ENCODE data around the gene C14orf93.

DNA sequence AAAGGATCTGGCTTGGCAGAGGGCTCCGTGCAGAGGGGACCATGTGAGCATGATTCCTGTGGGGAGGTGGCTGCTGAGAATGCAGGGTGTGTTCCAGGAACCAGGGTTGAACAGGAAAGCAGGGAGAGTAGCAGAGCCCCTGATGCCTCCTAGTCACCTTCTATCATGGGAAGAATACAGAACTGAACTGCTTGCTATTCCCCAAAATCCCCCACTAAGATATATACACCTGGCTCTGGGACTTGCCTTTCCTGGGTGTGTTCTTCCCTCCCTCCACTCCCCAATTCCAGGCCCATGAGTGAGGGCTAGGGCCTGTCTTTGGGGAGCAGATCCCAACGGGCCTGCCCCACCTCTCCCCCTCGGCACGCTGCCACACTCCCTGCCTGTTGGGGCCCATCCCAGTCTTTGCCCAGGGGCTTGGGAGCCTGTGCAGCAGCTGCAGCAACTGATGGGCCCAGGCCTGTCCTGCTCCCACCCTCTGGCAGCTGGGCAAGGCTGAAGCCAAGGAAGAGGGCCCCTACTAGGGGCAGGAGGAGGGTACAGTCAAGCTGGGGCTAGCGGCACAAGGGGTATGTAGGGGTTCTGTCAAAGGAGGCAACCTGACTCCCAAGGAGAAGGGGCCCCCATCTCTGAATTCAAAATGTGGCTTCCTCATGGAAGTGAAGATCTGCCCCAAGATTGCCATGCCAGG, 30.8 kb downstream of the C14orf93 start:
- no peak for TF ChIP-seq POU5F1 (IDR thresholded peaks at IDR 0.05; ENCODE audit: borderline replicate concordance, low read depth, low read length, partially characterized antibody)
- TF ChIP-seq MYNN (IDR thresholded peaks at IDR 0.05) = no peak
- TF ChIP-seq MYNN (CRISPR knock-in tag; IDR thresholded peaks at IDR 0.05) = no peak
- no peak for TF ChIP-seq HDAC1 (IDR thresholded peaks at IDR 0.05)
- TF ChIP-seq, protein P1, sequence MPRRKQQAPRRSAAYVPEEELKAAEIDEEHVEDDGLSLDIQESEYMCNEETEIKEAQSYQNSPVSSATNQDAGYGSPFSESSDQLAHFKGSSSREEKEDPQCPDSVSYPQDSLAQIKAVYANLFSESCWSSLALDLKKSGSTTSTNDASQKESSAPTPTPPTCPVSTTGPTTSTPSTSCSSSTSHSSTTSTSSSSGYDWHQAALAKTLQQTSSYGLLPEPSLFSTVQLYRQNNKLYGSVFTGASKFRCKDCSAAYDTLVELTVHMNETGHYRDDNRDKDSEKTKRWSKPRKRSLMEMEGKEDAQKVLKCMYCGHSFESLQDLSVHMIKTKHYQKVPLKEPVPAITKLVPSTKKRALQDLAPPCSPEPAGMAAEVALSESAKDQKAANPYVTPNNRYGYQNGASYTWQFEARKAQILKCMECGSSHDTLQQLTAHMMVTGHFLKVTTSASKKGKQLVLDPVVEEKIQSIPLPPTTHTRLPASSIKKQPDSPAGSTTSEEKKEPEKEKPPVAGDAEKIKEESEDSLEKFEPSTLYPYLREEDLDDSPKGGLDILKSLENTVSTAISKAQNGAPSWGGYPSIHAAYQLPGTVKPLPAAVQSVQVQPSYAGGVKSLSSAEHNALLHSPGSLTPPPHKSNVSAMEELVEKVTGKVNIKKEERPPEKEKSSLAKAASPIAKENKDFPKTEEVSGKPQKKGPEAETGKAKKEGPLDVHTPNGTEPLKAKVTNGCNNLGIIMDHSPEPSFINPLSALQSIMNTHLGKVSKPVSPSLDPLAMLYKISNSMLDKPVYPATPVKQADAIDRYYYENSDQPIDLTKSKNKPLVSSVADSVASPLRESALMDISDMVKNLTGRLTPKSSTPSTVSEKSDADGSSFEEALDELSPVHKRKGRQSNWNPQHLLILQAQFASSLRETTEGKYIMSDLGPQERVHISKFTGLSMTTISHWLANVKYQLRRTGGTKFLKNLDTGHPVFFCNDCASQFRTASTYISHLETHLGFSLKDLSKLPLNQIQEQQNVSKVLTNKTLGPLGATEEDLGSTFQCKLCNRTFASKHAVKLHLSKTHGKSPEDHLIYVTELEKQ (CRISPR knock-in tag; IDR thresholded peaks at IDR 0.05) = no peak
- no peak for TF ChIP-seq PYGO2 (tag; IDR thresholded peaks at IDR 0.05)
- no peak for TF ChIP-seq CEBPG (CRISPR knock-in tag; IDR thresholded peaks at IDR 0.05)
- TF ChIP-seq CEBPG (tag; conservative IDR thresholded peaks at IDR 0.05 in 1 of 2, IDR thresholded peaks at IDR 0.05 in 1 of 2) = no peak
- TF ChIP-seq POLR2A (conservative IDR thresholded peaks at IDR 0.05) = no peak
- TF ChIP-seq POLR2AphosphoS5 (IDR thresholded peaks at IDR 0.05; ENCODE audit: control insufficient read depth, insufficient read depth, low read depth, low read length) = no peak
- TF ChIP-seq CBX3 (IDR thresholded peaks at IDR 0.05; ENCODE audit: borderline replicate concordance in 1 of 2, low read length in 2 of 2) = no peak
- TF ChIP-seq EP300 (IDR thresholded peaks at IDR 0.05; ENCODE audit: low read length) = no peak
- no peak for TF ChIP-seq ETV5 (CRISPR knock-in tag; IDR thresholded peaks at IDR 0.05; ENCODE audit: low read depth)
- TF ChIP-seq, protein P2, sequence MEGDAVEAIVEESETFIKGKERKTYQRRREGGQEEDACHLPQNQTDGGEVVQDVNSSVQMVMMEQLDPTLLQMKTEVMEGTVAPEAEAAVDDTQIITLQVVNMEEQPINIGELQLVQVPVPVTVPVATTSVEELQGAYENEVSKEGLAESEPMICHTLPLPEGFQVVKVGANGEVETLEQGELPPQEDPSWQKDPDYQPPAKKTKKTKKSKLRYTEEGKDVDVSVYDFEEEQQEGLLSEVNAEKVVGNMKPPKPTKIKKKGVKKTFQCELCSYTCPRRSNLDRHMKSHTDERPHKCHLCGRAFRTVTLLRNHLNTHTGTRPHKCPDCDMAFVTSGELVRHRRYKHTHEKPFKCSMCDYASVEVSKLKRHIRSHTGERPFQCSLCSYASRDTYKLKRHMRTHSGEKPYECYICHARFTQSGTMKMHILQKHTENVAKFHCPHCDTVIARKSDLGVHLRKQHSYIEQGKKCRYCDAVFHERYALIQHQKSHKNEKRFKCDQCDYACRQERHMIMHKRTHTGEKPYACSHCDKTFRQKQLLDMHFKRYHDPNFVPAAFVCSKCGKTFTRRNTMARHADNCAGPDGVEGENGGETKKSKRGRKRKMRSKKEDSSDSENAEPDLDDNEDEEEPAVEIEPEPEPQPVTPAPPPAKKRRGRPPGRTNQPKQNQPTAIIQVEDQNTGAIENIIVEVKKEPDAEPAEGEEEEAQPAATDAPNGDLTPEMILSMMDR (IDR thresholded peaks at IDR 0.05 in 2 of 3, conservative IDR thresholded peaks at IDR 0.05 in 1 of 3; ENCODE audit: insufficient read depth in 2 of 3, low read depth in 1 of 3, low read length in 3 of 3) = no peak
- TF ChIP-seq, protein P3, sequence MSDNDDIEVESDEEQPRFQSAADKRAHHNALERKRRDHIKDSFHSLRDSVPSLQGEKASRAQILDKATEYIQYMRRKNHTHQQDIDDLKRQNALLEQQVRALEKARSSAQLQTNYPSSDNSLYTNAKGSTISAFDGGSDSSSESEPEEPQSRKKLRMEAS (CRISPR knock-in tag; IDR thresholded peaks at IDR 0.05) = no peak
